DOHH2 (cell line): Measurements from ENCODE around the gene HAND1.

Experiments
- CTCF ChIP-seq: fragments of 200-600 bp; sonication (generic); IDR thresholded peaks from one replicate; pipeline ENCODE4 v1.5.1; 2014; ENCODE audit warnings: antibody characterized with exemption, mild to moderate bottlenecking, low read depth, low read length; ENCODE audit not compliant: poor library complexity, severe bottlenecking
- EZH2phosphoT487 ChIP-seq: fragments of 200-600 bp; sonication (generic); IDR thresholded peaks from 2 replicates; pipeline ENCODE4 v1.6.1; 2017; ENCODE audit warnings: borderline replicate concordance, mild to moderate bottlenecking, antibody characterized with exemption, low read length, moderate library complexity, mixed read lengths

- TF ChIP-seq CTCF (no peak), EZH2phosphoT487 (no peak)
Measured at GRCh38 chr5:154480847-154481246, 2.8 kb upstream of the HAND1 start.
